ENCODE data around the gene POLR2A. TPM values are rescaled to one million over a fixed set of nuclear protein-coding genes. Genes with fewer than 3 reads are reported as not detected.

Gene POLR2A
- total and polyA plus RNA-seq, 2 of the 4 experiments (the other 2 are of a cell fraction) = 54.0 to 56.6 TPM

- Histone ChIP-seq H4K8ac (ENCODE audit: low read depth in 2 of 2, low read length in 2 of 2) (no peak overlapping the region), H3K18ac (ENCODE audit: low read depth, low read length) (no peak overlapping the region), H3K9me1 (ENCODE audit: insufficient read depth, low read length) (peaks cover 14% of the 10 kb centered on the region), H4K5ac (ENCODE audit: low read depth, low read length) (no peak overlapping the region), H2BK20ac (ENCODE audit: low read depth, low read length) (no peak overlapping the region), H3K27me3 (ENCODE audit: control insufficient read depth, insufficient read depth, low read length) (no peaks in the 10 kb centered on the region), H3K23ac (ENCODE audit: low read depth, low read length) (no peak overlapping the region), H4K20me1 (ENCODE audit: insufficient read depth, low read length) (peaks cover 38% of the 10 kb centered on the region), H2AK5ac (ENCODE audit: low read depth, low read length) (no peak overlapping the region), H3K36me3 (ENCODE audit: control insufficient read depth, insufficient read depth, low read length) (peaks cover 44% of the 10 kb centered on the region), H2AFZ (replicated peaks; ENCODE audit: low read length, poor library complexity) (no peak overlapping the region), H3K4me3 (ENCODE audit: insufficient read depth, low read depth, low read length) (no peak overlapping the region), H2BK5ac (ENCODE audit: low read depth, low read length, poor library complexity, severe bottlenecking) (no peak overlapping the region), H3K4me2 (ENCODE audit: low read depth, low read length) (no peak overlapping the region), H2BK120ac (ENCODE audit: low read depth, low read length) (no peak overlapping the region), H3K56ac (ENCODE audit: extremely low read depth, insufficient read depth, low read length) (no peak overlapping the region), H3K9ac (ENCODE audit: low read depth, low read length) (no peak overlapping the region), H3K79me1 (ENCODE audit: low read depth in 1 of 2, low read length in 2 of 2) (peaks cover 16 to 59% of the 10 kb centered on the region in 2 experiments; a peak in 3 of 4 replicates), H3K4me1 (ENCODE audit: control insufficient read depth, insufficient read depth, low read length) (peaks cover 6% of the 10 kb centered on the region; the same call in 1 of the 2 replicates), H3K27ac (ENCODE audit: insufficient read depth, low read length) (no peak overlapping the region), H3K14ac (replicated peaks; ENCODE audit: low read depth, low read length) (no peak overlapping the region), H3K4ac (ENCODE audit: low read depth, low read length) (no peak overlapping the region), H2BK15ac (ENCODE audit: low read depth, low read length) (no peak overlapping the region), H2AK9ac (replicated peaks; ENCODE audit: low read depth, low read length, poor library complexity) (no peak overlapping the region), H3K9me3 (ENCODE audit: control insufficient read depth, insufficient read depth, low read length) (no peaks in the 10 kb centered on the region), H4K91ac (ENCODE audit: insufficient read depth, low read depth, low read length) (no peak overlapping the region)
- BruUV-seq (replicated peaks) = no TSS peak
- dilution Hi-C loops (cut with HindIII; ENCODE audit: low sequenced_read_pairs, unreplicated experiment) = no loop called here
- no peak for DNase-seq
- intact Hi-C loops (cut with micrococcal nuclease) = no loop called here
- POLR2A ChIA-PET (ENCODE audit: unreplicated experiment) = no interaction called here
- 80% methylated on average over 2 of the region's 44 CpGs; no CpG with 5 or more reads in 1 of the 2 experiments for WGBS, 2 experiments (ENCODE audit: extremely low coverage in 2 of 2, insufficient read length in 1 of 2)
- TF ChIP-seq RAD21 (IDR thresholded peaks at IDR 0.05; ENCODE audit: low read length) (no peak), CHD1 (IDR thresholded peaks at IDR 0.05; ENCODE audit: low read depth, low read length) (no peak), MXI1 (IDR thresholded peaks at IDR 0.05; ENCODE audit: borderline replicate concordance, low read depth, low read length) (no peak), RFX5 (IDR thresholded peaks at IDR 0.05; ENCODE audit: low read depth, low read length) (no peak), USF2 (IDR thresholded peaks at IDR 0.05; ENCODE audit: low read depth, low read length) (no peak), MAFK (IDR thresholded peaks at IDR 0.05; ENCODE audit: low read depth, low read length) (no peak), ELK1 (IDR thresholded peaks at IDR 0.05; ENCODE audit: borderline replicate concordance, low read depth, low read length) (no peak), POLR2A (IDR thresholded peaks at IDR 0.05; ENCODE audit: low read depth, low read length) (no peak), FOS (IDR thresholded peaks at IDR 0.05; ENCODE audit: low read depth, low read length) (no peak), CEBPB (IDR thresholded peaks at IDR 0.05; ENCODE audit: low read depth, low read length) (no peak), RCOR1 (IDR thresholded peaks at IDR 0.05; ENCODE audit: insufficient replicate concordance, low read length) (no peak), MAZ (IDR thresholded peaks at IDR 0.05; ENCODE audit: borderline replicate concordance, low read depth, low read length) (no peak)
- ATAC-seq (ENCODE audit: low read depth) = no peak
- in situ Hi-C loops (cut with MboI; ENCODE audit: low sequenced_read_pairs) = no loop called here
- CTCF ChIA-PET = no interaction called here
Observed at GRCh38 chr17:7462474-7463371, 21.4 kb upstream of the POLR2A start.
